Upper lobe of left lung (tissue), 6 donors: ENCODE measurements around the gene CDKAL1. TPM values are rescaled to one million over a fixed set of nuclear protein-coding genes. Genes with fewer than 3 reads are reported as not detected.

ENCODE experiments used
- ATAC-seq, 2 donors: fragments of 200-7000 bp; cut with Tn5 transposase; one replicate each; pipeline ENCODE4 v1.9.1; 2022; ENCODE audit warnings: mild to moderate bottlenecking in 2 of 2, moderate library complexity in 2 of 2; ENCODE audit not compliant: low FRiP score in 2 of 2
- DNase-seq, 2 donors: peaks; one replicate each; pipeline ENCODE4 v3.0.0-alpha.2; 2019 to 2020
- H3K27ac ChIP-seq, 4 donors: fragments of 200-600 bp; sonication (generic); one replicate each; pipeline ENCODE4 v1.5.1; 2016 to 2019
- H3K27me3 ChIP-seq, 4 donors: fragments of 200-600 bp; sonication (generic); one replicate each; pipeline ENCODE4 v1.5.1; 2017 to 2019
- H3K36me3 ChIP-seq, 4 donors: fragments of 200-600 bp; sonication (generic); one replicate each; pipeline ENCODE4 v1.5.1; 2016 to 2019
- H3K4me1 ChIP-seq, 4 donors: fragments of 200-600 bp; sonication (generic); one replicate each; pipeline ENCODE4 v1.5.1; 2018 to 2019
- H3K4me3 ChIP-seq, 4 donors: fragments of 200-600 bp; sonication (generic); one replicate each; pipeline ENCODE4 v1.5.1; 2017 to 2019; ENCODE audit warnings: mild to moderate bottlenecking in 2 of 4, moderate library complexity in 1 of 4
- H3K9me3 ChIP-seq, 4 donors: fragments of 200-600 bp; sonication (generic); one replicate each; pipeline ENCODE4 v1.5.1; 2018 to 2019
- EP300 ChIP-seq, 4 donors: sonication (generic); formaldehyde crosslinking; IDR thresholded peaks; one replicate each; pipeline ENCODE4 v1.5.1; 2017; ENCODE audit warnings: antibody characterized with exemption in 4 of 4, control low read depth in 2 of 4
- POLR2A ChIP-seq, 4 donors: fragments of 450-650 bp; IDR thresholded peaks; one replicate each; pipeline ENCODE4 v1.5.1; 2016 to 2017; ENCODE audit warnings: antibody characterized with exemption in 4 of 4, mild to moderate bottlenecking in 2 of 4
- POLR2AphosphoS5 ChIP-seq, 2 donors: sonication (generic); formaldehyde crosslinking; IDR thresholded peaks; one replicate each; pipeline ENCODE4 v1.5.1; 2017; ENCODE audit warnings: antibody characterized with exemption in 2 of 2
- WGBS, 2 donors: methylation state at CpG; one replicate each; pipeline ENCODE4 v1.1.5; 2017 to 2018; 5-methylcytosine and 5-hydroxymethylcytosine counted together
- total RNA-seq, 6 donors: library from RNA; depleted of rRNA in 4 of 6; stranded (reverse); fragments of >200 nt in 4 of 6; gene quantifications; one replicate each; pipeline versions ENCODE4 v1.1.0 to v1.2.1, GENCODE V29; 2016 to 2021
- TF ChIP-seq, protein P1 (sequence below), 6 experiments: fragments of 450-650 bp in 4 of 6; fragments of 200-600 bp in 2 of 6; sonication (generic) in 2 of 6; IDR thresholded peaks; one replicate each; pipeline ENCODE4 v1.5.1; 2016 to 2019; ENCODE audit warnings: antibody characterized with exemption in 6 of 6
- donor health status: DM: no; HTN: no; CAD: no; lungs with moderate emphysema.
- donor health status: DM: no; HTN: yes; CAD: no; lungs with severe emphysema.

Gene CDKAL1
- total RNA-seq, 6 donors from 2014 or later = 9.4 to 22.6 (median 13.8) TPM

DNA sequence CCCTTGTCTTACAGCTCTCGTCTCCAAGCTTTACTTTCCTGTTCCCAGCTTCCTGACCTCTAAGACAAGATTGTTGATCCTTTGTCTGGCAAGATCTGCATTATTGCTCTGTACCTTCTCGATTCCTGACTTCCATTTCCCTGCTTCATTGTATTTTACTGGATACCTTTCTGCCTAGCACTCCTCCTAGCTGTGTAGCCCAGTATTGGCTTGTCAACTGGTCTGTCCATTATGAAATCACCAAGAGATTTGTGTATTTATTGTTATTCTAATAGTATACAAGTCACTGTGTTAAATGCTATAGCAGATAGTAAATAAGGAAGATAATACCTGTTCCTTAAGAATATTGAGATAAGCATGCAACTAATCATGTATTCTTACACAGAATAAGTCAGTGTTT, 305.4 kb downstream of the CDKAL1 start:
- 89 to 92% methylated on average over 2 of the region's 2 CpGs for WGBS, 2 donors
- TF ChIP-seq POLR2A (IDR thresholded peaks at IDR 0.05) (no peak), POLR2AphosphoS5 (IDR thresholded peaks at IDR 0.05) (no peak), EP300 (IDR thresholded peaks at IDR 0.05) (no peak)
- TF ChIP-seq, protein P1, sequence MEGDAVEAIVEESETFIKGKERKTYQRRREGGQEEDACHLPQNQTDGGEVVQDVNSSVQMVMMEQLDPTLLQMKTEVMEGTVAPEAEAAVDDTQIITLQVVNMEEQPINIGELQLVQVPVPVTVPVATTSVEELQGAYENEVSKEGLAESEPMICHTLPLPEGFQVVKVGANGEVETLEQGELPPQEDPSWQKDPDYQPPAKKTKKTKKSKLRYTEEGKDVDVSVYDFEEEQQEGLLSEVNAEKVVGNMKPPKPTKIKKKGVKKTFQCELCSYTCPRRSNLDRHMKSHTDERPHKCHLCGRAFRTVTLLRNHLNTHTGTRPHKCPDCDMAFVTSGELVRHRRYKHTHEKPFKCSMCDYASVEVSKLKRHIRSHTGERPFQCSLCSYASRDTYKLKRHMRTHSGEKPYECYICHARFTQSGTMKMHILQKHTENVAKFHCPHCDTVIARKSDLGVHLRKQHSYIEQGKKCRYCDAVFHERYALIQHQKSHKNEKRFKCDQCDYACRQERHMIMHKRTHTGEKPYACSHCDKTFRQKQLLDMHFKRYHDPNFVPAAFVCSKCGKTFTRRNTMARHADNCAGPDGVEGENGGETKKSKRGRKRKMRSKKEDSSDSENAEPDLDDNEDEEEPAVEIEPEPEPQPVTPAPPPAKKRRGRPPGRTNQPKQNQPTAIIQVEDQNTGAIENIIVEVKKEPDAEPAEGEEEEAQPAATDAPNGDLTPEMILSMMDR (IDR thresholded peaks at IDR 0.05) = no peak
- ATAC-seq = no peak
- Histone ChIP-seq H3K36me3 (no peaks in the 10 kb centered on the region), H3K27ac (no peak overlapping the region), H3K27me3 (no peaks in the 10 kb centered on the region), H3K4me1 (no peaks in the 10 kb centered on the region), H3K4me3 (no peak overlapping the region), H3K9me3 (no peaks in the 10 kb centered on the region)
- no peak for DNase-seq

DNA sequence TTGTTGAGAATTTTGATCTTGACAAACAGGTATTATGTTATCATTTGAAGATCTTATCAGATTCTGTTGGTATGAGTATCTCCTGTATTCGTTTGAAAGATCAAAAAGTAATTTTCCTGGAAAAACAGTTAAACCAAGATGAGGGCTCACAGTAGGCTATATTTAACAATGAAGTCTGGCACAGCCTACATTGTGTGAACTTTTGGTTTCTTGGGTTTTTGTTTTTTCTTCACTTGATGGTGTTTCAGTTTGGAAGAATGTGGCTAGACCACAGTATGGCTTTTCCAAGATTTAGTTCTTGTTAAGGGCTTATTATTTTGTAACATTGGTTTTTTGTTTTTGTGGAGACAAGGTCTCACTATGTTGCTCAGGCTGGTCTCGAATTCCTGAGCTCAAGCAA, 306.4 kb downstream of the CDKAL1 start:
- H3K4me1 ChIP-seq = no peaks in the 10 kb centered on the region
- H3K4me3 ChIP-seq = no peak overlapping the region
- TF ChIP-seq POLR2AphosphoS5 (IDR thresholded peaks at IDR 0.05) = no peak
- no peak for TF ChIP-seq POLR2A (IDR thresholded peaks at IDR 0.05)
- TF ChIP-seq EP300 (IDR thresholded peaks at IDR 0.05) = no peak
- TF ChIP-seq, protein P1 (IDR thresholded peaks at IDR 0.05) = no peak
- no peaks in the 10 kb centered on the region for H3K27me3 ChIP-seq
- DNase-seq (no peak), ATAC-seq (no peak)
- H3K27ac ChIP-seq = no peak overlapping the region
- 76 to 85% methylated on average over 2 of the region's 2 CpGs for WGBS, 2 donors
- no peaks in the 10 kb centered on the region for H3K36me3 ChIP-seq
- H3K9me3 ChIP-seq = no peaks in the 10 kb centered on the region

- Histone ChIP-seq H3K4me3 (no peak overlapping the region), H3K4me1 (peaks cover 0 to 2% (median 0%) of the 10 kb centered on the region in 4 donors), H3K27ac (no peak overlapping the region), H3K27me3 (no peaks in the 10 kb centered on the region), H3K36me3 (no peaks in the 10 kb centered on the region), H3K9me3 (no peaks in the 10 kb centered on the region)
- no peak for DNase-seq
- TF ChIP-seq, protein P1 (IDR thresholded peaks at IDR 0.05) = no peak
- TF ChIP-seq POLR2AphosphoS5 (IDR thresholded peaks at IDR 0.05) (no peak), EP300 (IDR thresholded peaks at IDR 0.05) (no peak), POLR2A (IDR thresholded peaks at IDR 0.05) (no peak)
- no peak for ATAC-seq
Observed at GRCh38 chr6:20841806-20842205, 307.5 kb downstream of the CDKAL1 start.

- no peak for ATAC-seq
Observed at GRCh38 chr6:20845592-20845991, 311.3 kb downstream of the CDKAL1 start.

GRCh38 chr6:20846602-20847028, 312.4 kb downstream of the CDKAL1 start:
- no peaks in the 10 kb centered on the region for H3K9me3 ChIP-seq
- WGBS, 2 donors = 27 to 38% methylated on average over 1 of the region's 1 CpG
- ATAC-seq (no peak), DNase-seq (no peak)
- H3K4me3 ChIP-seq = no peak overlapping the region
- H3K27ac ChIP-seq = no peak overlapping the region
- H3K27me3 ChIP-seq = no peaks in the 10 kb centered on the region
- H3K36me3 ChIP-seq = no peaks in the 10 kb centered on the region
- TF ChIP-seq EP300 (IDR thresholded peaks at IDR 0.05) (no peak), POLR2A (IDR thresholded peaks at IDR 0.05) (no peak), POLR2AphosphoS5 (IDR thresholded peaks at IDR 0.05) (no peak)
- TF ChIP-seq, protein P1 (IDR thresholded peaks at IDR 0.05) = no peak
- peaks cover 0 to 2% (median 0%) of the 10 kb centered on the region in 4 donors for H3K4me1 ChIP-seq

More at GRCh38 chr6:20845592-20845991, 311.3 kb downstream of the CDKAL1 start:
- H3K27ac ChIP-seq = no peak overlapping the region
- TF ChIP-seq POLR2AphosphoS5 (IDR thresholded peaks at IDR 0.05) = no peak
- no peak for TF ChIP-seq POLR2A (IDR thresholded peaks at IDR 0.05)
- no peak for TF ChIP-seq EP300 (IDR thresholded peaks at IDR 0.05)
- TF ChIP-seq, protein P1 (IDR thresholded peaks at IDR 0.05) = no peak
- DNase-seq = no peak
- H3K9me3 ChIP-seq = no peaks in the 10 kb centered on the region
- no peaks in the 10 kb centered on the region for H3K27me3 ChIP-seq
- H3K4me3 ChIP-seq = no peak overlapping the region
- H3K36me3 ChIP-seq = no peaks in the 10 kb centered on the region
- peaks cover 0 to 2% (median 0%) of the 10 kb centered on the region in 4 donors for H3K4me1 ChIP-seq
